COR-L47 (cell line): Measurements from ENCODE around the gene OR13A1.
"Not testable (repeated sequence)": the region's sequence is repeated elsewhere in the genome, so short reads cannot be mapped to it uniquely, and the experiment has no call there.

ENCODE experiments used
- DNase-seq: peaks from one replicate; lab custom pipeline; 2025; lab: John Stamatoyannopoulos, UW

The OR13A1 gene

GRCh38 chr10:45315508-45315907 lies at the start of gene OR13A1:
Gene OR13A1 (minus strand): TSS chr10:45315608. CDS start chr10:45304422, 11,186 bp downstream.
- DNase-seq, result no peak

- not testable (repeated sequence) for DNase-seq
Measured at GRCh38 chr10:45361983-45362799, 46.8 kb upstream of the OR13A1 start.

- not testable (repeated sequence) for DNase-seq
Measured at GRCh38 chr10:45358961-45359360, 43.6 kb upstream of the OR13A1 start.

GRCh38 chr10:45355494-45355893 lies 40.1 kb upstream of the OR13A1 start:
- no peak for DNase-seq

GRCh38 chr10:45354261-45354660 lies 38.9 kb upstream of the OR13A1 start:
- no peak for DNase-seq

GRCh38 chr10:45353186-45353585 lies 37.8 kb upstream of the OR13A1 start:
- DNase-seq, result no peak

GRCh38 chr10:45348196-45348765 lies 32.9 kb upstream of the OR13A1 start:
- not testable (repeated sequence) for DNase-seq

- not testable (repeated sequence) for DNase-seq
Measured at GRCh38 chr10:45347464-45347863, 32.1 kb upstream of the OR13A1 start.

- not testable (repeated sequence) for DNase-seq
Measured at GRCh38 chr10:45346652-45347335, 31.4 kb upstream of the OR13A1 start.

GRCh38 chr10:45340420-45340819 lies 25.0 kb upstream of the OR13A1 start:
- DNase-seq, result not testable (repeated sequence)

- no peak for DNase-seq
Measured at GRCh38 chr10:45339894-45340293, 24.5 kb upstream of the OR13A1 start.

GRCh38 chr10:45331824-45332223 lies 16.4 kb upstream of the OR13A1 start:
- not testable (repeated sequence) for DNase-seq

GRCh38 chr10:45326864-45327263 lies 11.5 kb upstream of the OR13A1 start:
- DNase-seq, result not testable (repeated sequence)

GRCh38 chr10:45325116-45325515 lies 9.7 kb upstream of the OR13A1 start:
- no peak for DNase-seq

- no peak for DNase-seq
Measured at GRCh38 chr10:45319702-45320101, 4.3 kb upstream of the OR13A1 start.

GRCh38 chr10:45313264-45313873 lies 2.0 kb downstream of the OR13A1 start:
- DNase-seq, result no peak

GRCh38 chr10:45308707-45309106 lies 6.7 kb downstream of the OR13A1 start:
- no peak for DNase-seq

GRCh38 chr10:45302573-45302972 lies 12.8 kb downstream of the OR13A1 start:
- DNase-seq, result no peak

- DNase-seq, result not testable (repeated sequence)
Measured at GRCh38 chr10:45298341-45298955, 17.0 kb downstream of the OR13A1 start.

GRCh38 chr10:45294681-45295080 lies 20.7 kb downstream of the OR13A1 start:
- no peak for DNase-seq

- no peak for DNase-seq
Measured at GRCh38 chr10:45286980-45287379, 28.4 kb downstream of the OR13A1 start.

- DNase-seq, result no peak
Measured at GRCh38 chr10:45282061-45282460, 33.3 kb downstream of the OR13A1 start.
